Measurements from ENCODE around the gene C19orf25. TPM values are rescaled to one million over a fixed set of nuclear protein-coding genes. Genes with fewer than 3 reads are reported as not detected.

Gene C19orf25
- total and polyA plus RNA-seq, 9 of the 15 experiments (the other 6 are each of a cell fraction or from before 2014, with no cell fraction given) = 0.79 to 96.0 (median 36.1) TPM

- peak; percentile 100 for FAIRE-seq
- TF ChIP-seq ZFP91 (CRISPR knock-in tag; IDR thresholded peaks at IDR 0.05) (peak; percentile 100), CREBBP (IDR thresholded peaks at IDR 0.05; ENCODE audit: low read depth, low read length) (no peak), BHLHE40 (IDR thresholded peaks at IDR 0.05; ENCODE audit: low read length) (peak; percentile 80), L3MBTL2 (IDR thresholded peaks at IDR 0.05) (peak; percentile 98), FOSL1 (tag; conservative IDR thresholded peaks at IDR 0.05) (no peak), TAF1 (IDR thresholded peaks at IDR 0.05; ENCODE audit: control insufficient read depth, extremely low read depth, insufficient read depth, low read length, severe bottlenecking) (peak; percentile 16), ZNF584 (CRISPR knock-in tag; IDR thresholded peaks at IDR 0.05; ENCODE audit: low read depth) (no peak), MCM7 (IDR thresholded peaks at IDR 0.05) (no peak), NR2C1 (IDR thresholded peaks at IDR 0.05) (no peak), NR2C1 (tag; IDR thresholded peaks at IDR 0.05) (no peak), CBFB (CRISPR knock-in tag; IDR thresholded peaks at IDR 0.05) (no peak; the same call in none of the 2 replicates), ETV1 (tag; conservative IDR thresholded peaks at IDR 0.05; ENCODE audit: low read depth) (0 out of 2 replicates have a peak, but pooled peaks have one; percentile 27), EGR1 (conservative IDR thresholded peaks at IDR 0.05) (peak; percentile 46; the same call in 1 of the 2 replicates), HDGF (IDR thresholded peaks at IDR 0.05) (no peak), TEAD4 (IDR thresholded peaks at IDR 0.05; ENCODE audit: low read length) (no peak), TEAD4 (CRISPR knock-in tag; IDR thresholded peaks at IDR 0.05; ENCODE audit: borderline replicate concordance) (no peak), BCL6 (CRISPR knock-in tag; IDR thresholded peaks at IDR 0.05) (no peak), MXI1 (IDR thresholded peaks at IDR 0.05; ENCODE audit: low read depth, low read length) (0 out of 2 replicates have a peak, but pooled peaks have one; percentile 42), ZNF174 (CRISPR knock-in tag; IDR thresholded peaks at IDR 0.05) (no peak), FIP1L1 (IDR thresholded peaks at IDR 0.05; ENCODE audit: low read depth, low read length, poor library complexity, severe bottlenecking) (peak; percentile 16), ZNF263 (CRISPR knock-in tag; IDR thresholded peaks at IDR 0.05; ENCODE audit: borderline replicate concordance) (peak; percentile 94), THRA (IDR thresholded peaks at IDR 0.05) (no peak)
Observed at GRCh38 chr19:1507763-1508506, 28.9 kb upstream of the C19orf25 start.

More at GRCh38 chr19:1507763-1508506, 28.9 kb upstream of the C19orf25 start:
- Histone ChIP-seq H3K9ac (ENCODE audit: insufficient read depth in 1 of 2, low read depth in 2 of 2, low read length in 2 of 2) (peak overlapping the region; percentile 77 to 91), H2AFZ (ENCODE audit: low read depth, low read length) (peak overlapping the region; percentile 94), H3K27ac (ENCODE audit: extremely low read depth, low read depth, low read length) (peak overlapping the region; percentile 90), H3K9me3 (replicated peaks; ENCODE audit: control insufficient read depth, insufficient read depth, low read depth, low read length) (no peaks in the 10 kb centered on the region), H3K4me2 (ENCODE audit: insufficient read depth, low read length) (peak overlapping the region; percentile 96), H4K20me1 (replicated peaks; ENCODE audit: control insufficient read depth, insufficient read depth, low read length) (no peaks in the 10 kb centered on the region), H3K36me3 (ENCODE audit: control insufficient read depth, insufficient read depth, low read length) (peaks cover 14% of the 10 kb centered on the region; the same call in 2 of the 3 replicates), H3K27me3 (ENCODE audit: control insufficient read depth in 2 of 2, insufficient read depth in 2 of 2, low read length in 2 of 2) (no peaks in the 10 kb centered on the region), H3K4me3 (peak overlapping the region; percentile 58), H3K79me2 (ENCODE audit: control insufficient read depth, insufficient read depth, low read length) (peaks cover 11% of the 10 kb centered on the region; the same call in 2 of the 3 replicates), H3K4me1 (replicated peaks in 1 of 2; ENCODE audit: control insufficient read depth in 2 of 2, insufficient read depth in 2 of 2, low read length in 2 of 2) (peaks cover 12 to 69% of the 10 kb centered on the region in 2 experiments), H3K9me1 (ENCODE audit: control insufficient read depth, insufficient read depth, low read length) (no peaks in the 10 kb centered on the region)
- intact Hi-C loops (cut with micrococcal nuclease) (no loop called here), in situ Hi-C loops (cut with MboI) (loop anchor here (5.0 kb wide), 1 partner anchor 51 kb away; no protein-coding TSS in a partner anchor)
- DNase-seq (ENCODE audit: extremely low read depth in 1 of 4, low spot score in 3 of 4) (peak; percentile 97 to 100 (median 98)), ATAC-seq (peak; percentile 90)
- ChIA-PET CTCF (ENCODE audit: low intra/inter-chr PET ratio) (no interaction called here), POLR2A (interaction anchor here (0.6 to 1.0 kb wide), 2 partner anchors 102 to 238 kb away, joined by 3 read pairs; partner anchors contain the start of gene CIRBP)
- no TSS peak for BruUV-seq (replicated peaks)
- under 1% methylated on average over 24 of the region's 46 CpGs for WGBS (ENCODE audit: insufficient coverage, low coverage, missing lambda C conversion rate)

All from K562 (cell line).